DMS 273 (cell line): ENCODE results near the gene PDPK1.
"Not testable (repeated sequence)": the region's sequence is repeated elsewhere in the genome, so short reads cannot be mapped to it uniquely, and the experiment has no call there.

Source experiments
- DNase-seq: peaks from one replicate; lab custom pipeline; 2025; ENCODE audit not compliant: unreplicated experiment; lab: John Stamatoyannopoulos, UW

Gene PDPK1

DNA sequence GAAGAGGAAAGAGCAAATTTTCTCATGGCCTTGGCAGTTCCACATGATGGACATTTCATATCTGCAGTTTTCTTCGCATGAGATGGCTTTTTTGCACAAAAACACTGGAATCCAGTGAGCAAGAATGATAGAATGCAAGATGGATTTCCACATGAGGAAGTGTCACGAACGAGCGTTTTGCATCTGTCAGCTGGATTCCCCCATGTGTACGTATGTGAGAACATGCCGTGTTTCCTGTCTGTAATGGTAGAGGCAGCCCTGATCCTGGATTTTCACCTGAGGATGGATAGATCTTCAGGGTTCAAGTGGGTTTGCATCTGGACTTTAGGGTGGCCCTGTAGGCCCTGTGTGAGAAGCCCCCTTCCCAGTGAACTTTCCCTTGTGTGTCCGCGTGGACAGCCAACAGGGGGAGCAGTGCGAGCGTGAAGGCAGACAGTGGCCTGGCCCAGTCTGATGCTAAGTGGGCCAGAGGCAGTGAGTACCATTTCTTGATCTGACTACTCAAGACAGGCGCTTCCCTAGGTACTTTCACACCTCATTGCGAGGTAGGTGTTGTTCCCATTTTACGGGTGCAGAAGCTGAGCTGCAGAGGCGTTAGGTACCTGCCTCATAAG lies 2.1 kb downstream of the PDPK1 start:
- DNase-seq, result peak; percentile 60

DNA sequence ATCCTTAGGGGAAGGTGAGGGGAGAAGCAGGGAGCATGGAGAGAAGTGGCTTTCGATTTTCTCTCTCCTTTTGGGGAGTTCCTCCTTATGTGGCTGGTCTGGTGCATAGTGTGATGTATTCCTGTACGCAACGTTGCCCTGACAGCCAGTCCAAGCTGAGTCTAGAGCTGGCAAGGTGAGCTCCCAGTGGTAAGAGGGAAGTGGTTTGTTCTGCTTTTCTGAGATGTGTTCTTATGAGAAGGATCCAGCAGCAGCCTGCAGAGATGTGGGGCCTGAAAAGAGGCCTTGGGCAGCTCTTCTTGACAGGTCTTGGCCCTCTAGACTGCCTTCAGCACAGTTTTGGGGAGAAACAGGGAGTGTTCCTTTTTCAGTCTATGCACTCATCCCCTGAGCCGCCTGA lies 3.1 kb downstream of the PDPK1 start:
- not testable (repeated sequence) for DNase-seq

DNA sequence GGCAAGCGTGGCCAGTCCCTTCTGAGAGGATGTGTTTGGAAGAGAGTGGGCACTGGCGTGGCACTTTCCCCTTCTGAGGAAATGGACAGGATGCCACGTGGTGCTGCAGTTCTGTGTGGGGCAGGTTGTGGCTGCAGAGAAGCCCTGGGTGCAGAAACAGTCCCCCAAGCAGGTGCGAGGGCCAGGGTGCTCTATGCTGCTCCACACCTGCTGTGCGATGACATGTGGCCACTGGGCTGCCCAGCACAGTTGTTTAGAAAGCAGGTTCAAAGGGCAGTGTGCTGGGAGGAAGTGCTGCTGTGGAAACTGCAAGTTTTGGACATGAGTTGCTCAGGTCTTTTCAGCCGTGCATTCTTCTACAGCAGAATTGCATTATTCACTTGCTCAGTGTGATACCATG lies 3.6 kb downstream of the PDPK1 start:
- not testable (repeated sequence) for DNase-seq

DNA sequence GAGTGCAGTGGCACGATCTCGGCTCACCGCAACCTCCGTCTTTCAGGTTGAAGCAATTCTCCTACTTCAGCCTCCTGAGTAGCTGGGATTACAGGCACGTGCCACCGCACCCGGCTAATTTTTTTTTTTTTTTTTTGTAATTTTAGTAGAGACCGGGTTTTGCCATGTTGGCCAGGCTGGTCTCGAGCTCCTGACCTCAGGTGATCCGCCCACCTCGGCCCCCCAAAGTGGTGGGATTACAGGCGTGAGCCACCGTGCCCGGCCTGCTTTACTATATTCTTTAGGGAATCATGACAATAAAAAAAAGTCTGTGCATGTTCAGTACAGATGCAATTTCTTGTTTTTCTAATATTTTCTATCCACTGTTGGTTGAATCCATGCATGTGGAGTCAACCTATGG lies 6.0 kb downstream of the PDPK1 start:
- DNase-seq, result not testable (repeated sequence)

DNA sequence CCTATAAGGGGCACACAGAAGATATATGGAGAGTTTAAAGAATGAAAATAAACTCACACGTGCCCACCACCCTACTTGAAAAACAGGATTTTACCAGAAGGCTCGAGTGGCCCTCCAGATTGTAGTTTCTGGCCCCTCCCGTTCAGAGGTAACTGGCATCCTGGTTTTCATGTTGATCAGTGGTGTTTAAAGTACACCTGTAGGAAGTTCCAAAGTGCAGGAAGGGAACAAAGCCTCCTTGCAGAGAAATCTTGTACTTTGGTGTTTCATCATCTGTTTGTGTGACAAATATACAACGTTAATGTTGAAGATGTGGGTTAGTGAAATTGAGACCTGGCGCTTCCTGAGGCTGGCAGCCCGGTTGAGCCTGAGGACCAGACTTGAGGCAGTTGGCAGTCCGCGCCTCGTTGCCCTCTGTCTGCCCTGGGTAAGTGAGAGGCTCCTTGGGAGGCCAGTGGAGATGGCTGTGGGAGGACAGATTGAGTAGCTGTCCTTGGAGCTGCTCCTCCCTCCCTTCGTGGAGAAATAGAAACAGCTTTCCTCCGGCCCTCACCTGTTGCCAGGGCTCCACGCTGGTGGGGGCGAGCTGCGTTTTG lies 12.6 kb downstream of the PDPK1 start:
- DNase-seq, result not testable (repeated sequence)

DNA sequence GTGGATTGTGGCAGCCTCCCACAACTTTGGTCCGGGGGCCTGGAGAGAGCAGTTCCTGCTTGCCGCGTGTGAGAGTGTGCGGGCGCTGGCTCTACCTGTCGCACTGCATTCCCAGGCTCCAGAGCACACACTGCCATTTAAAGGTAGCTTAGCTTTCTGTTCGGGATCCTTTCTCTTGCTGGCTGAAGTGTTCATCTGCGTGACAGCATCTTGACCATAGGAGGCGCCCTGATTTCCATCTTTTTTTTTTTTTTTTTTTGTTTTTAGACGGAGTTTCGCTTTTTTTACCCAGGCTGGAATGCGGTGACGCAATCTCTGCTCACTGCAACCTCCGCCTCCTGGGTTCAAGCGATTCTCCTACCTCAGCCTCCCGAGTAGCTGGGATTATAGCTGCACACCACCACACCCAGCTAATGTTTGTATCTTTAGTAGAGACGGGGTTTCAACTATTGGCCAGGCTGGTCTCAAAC lies 13.6 kb downstream of the PDPK1 start:
- not testable (repeated sequence) for DNase-seq

DNA sequence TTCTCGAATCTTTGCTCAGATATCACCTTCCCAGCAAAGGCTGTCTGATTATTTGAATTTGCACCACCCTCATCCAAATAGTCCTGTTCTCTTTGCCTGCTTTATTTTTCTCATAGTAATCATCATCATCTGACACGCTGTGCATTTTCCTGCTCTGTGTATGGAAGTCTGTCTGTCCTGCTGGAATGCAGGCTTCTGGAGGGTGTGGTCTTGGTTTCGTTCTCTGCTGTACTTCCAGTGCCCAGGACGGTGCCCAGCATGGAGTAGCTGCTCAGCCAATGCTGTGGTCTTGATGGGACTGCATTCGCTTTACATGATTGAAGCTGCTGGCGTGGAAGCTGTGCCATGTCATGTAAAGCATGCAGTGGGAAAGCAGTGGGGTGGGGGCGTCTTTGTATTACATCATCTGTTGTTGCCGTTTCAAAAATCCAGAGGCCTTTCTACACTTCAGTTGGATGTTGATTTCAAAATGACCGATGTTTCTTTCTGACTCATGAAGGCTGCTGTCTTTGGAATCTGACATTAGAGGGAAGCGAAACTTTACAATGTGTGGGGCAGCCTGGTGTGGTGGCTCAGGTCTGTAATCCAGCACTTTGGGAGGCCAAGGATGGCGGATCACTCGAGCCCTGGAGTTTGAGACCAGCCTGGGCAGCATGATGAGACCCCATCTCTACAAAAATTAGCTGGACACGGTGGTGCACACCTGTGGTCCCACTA lies 17.0 kb downstream of the PDPK1 start:
- not testable (repeated sequence) for DNase-seq

DNA sequence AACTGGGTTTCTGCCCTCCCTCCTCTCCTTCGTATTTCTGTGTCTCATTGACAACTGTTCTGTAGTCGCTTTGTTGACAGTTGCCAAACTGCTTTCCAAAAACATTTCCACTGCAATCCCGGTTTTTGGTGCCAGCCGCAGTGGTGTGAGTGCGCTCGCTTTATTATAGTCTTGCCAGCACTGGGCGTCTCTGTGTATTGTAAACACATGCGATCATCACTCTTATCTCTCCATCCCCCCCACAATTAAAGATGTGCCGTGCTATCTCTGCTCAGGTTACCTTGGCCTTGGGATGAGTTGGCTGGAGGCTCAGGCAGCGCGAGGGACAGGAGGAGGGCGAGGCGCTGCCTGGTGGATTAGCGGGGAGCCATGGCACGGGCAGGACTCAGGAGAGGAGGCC lies 19.3 kb downstream of the PDPK1 start:
- not testable (repeated sequence) for DNase-seq

DNA sequence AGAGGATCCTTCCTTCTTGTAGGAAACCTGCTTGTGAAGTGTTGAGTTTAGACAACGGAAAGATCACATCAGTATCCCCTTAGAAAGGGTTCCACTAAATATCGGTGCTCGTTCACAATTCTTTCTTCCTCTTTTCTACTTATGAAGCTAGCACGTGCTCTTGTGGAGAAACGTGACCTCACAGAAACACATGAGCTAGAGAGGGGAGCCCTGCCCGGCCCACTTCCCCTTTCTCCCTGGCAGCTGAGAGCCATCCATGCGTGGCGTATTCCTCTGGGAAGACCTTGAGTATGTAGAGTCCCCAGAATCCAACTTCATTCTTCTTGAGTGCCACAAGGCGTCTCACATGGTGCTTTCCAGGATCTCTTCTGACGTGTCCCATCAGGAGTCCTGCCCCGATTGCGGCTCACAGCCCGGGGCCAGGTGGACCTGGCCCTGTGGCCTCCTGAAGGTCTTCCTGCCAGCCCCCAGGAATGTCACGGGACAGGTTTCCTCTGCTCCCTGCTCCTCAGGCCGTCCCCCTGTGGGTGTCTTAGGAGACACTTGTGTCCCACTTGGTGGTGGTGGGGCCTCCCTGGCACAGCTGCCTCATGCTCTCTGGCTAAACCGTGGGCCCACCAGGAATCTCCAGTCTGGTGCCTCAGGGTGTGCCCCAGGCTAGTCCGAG lies 22.4 kb downstream of the PDPK1 start:
- DNase-seq, result not testable (repeated sequence)

DNA sequence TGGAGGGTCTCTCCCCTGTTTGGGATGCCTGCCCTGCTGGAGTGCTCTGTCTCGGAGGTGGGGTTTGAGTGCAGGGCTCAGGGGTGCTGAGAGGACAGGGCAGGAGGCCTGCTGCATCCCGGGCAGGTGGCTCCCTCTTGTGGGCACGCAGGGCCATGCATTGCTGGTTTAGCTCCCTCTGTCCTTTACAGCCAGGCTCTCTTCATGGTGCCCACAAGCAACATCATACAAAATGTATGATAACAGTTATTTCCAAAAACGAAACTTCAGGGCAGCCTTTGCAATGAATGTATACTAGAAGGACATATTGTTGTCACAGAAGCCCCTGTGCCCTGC lies 22.9 kb downstream of the PDPK1 start:
- not testable (repeated sequence) for DNase-seq

DNA sequence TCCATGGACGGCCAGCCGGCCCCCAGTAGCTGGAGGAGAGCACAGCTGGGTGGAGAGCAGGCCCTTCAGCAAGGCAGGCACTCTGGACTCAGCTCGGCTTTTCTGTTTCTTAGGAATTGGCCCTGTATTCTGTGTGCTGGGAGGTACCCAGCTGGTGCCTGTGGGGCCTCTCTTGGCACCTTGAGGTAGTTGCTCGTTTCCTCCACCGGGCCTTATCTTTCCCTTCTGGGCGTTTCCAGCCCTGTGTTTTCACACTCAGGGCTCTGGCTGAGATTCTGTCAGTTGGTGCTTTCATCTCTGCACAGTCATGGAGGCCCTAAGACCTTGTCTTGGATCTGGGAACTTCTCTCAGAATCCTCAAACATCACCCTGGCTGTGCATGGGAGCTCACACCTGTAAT lies 29.7 kb downstream of the PDPK1 start:
- DNase-seq, result not testable (repeated sequence)

DNA sequence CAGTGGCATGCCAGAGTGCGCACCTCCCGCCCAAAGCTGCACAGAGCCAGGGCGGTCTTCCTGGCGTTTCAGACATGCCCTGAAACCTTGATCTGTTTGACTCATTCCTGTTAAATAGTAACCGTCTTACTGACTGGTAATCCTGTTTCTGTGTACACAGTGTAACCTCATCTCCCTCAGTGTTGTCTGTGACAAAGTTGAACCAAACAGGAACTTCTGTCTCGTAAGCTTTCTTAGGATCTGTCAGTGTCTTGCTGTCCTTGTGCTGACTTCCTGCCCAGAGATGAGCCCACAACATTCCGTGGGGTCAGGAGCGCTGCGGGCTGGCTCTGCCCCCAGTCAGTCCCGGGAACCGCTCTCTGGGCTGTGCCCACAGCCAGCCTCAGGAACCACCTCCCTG lies 30.8 kb downstream of the PDPK1 start:
- DNase-seq, result not testable (repeated sequence)

DNA sequence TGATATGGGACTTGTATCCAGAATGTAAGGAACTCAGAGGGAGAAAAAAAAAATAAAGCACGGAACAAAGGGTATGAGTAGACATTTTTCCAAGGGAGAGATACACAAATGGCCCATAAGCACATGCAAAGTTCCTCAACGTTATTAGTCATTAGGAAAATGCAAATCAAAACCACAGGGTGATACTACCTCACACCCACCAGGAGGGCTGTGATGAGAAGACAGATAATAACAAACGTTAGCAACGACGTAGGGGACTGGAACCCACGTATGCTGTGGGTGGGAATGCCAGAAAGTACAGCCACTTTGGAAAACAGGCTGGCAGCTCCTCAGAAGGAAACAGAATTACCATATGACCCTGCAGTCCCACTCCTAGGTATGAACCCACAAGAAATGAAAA lies 34.9 kb downstream of the PDPK1 start:
- DNase-seq, result not testable (repeated sequence)

DNA sequence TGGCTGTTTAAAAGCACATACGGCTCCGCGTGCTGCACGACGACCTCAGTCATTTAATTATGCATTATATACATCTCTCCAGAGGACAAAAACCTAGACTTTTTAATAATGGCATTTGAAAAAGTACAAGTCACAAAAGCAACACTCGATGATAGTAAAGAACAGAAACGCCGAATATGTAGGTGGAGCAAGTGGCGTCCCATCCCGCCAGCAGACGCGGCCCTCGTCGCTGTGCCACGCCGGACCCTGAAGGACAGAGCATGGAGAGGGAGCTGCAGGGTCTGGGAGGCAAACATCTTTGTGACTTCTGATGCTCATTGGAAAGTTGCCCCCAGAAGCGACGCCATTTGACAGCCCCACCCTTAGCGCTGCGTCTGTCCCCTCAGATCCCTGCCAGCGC lies 38.0 kb downstream of the PDPK1 start:
- not testable (repeated sequence) for DNase-seq

DNA sequence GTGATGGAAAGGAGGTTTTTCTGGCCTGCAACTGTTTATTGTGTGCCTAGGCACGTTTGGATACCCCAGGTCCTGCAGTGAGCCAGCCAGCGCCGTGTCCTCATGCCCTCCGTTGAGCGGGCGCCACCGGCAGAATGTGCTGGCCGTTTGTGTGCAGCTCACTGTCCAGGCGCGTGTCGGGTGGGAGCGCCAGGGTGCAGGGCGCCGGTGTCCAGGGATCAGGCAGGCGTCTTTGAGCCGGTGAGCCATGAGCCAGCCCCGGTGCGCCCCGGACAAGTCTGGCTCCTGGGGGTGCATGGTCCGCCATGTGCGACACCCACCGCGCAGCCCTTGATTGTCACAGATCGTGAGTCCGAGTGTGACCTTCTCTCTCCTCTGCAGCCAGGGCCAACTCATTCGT lies 39.2 kb downstream of the PDPK1 start:
- DNase-seq, result not testable (repeated sequence)

DNA sequence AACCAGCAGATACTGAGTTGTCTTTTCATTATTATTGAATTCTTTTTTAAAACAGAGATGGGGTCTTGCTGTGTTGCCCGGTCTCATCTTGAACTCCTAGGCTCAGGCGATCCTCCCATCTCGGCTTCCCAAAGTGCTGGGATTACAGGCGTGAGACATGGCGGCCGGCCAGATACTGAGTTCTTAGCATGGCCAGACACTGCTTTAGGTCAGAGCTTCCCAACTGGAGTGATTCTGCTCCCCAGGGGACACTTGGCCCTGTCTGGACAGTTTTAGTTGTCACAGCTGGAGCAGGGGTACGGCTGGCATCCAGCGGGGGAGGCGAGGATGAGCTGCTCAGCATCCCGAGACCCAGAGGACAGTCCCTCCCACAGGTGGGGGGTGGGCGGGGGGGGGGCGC lies 41.1 kb downstream of the PDPK1 start:
- DNase-seq, result not testable (repeated sequence)

DNA sequence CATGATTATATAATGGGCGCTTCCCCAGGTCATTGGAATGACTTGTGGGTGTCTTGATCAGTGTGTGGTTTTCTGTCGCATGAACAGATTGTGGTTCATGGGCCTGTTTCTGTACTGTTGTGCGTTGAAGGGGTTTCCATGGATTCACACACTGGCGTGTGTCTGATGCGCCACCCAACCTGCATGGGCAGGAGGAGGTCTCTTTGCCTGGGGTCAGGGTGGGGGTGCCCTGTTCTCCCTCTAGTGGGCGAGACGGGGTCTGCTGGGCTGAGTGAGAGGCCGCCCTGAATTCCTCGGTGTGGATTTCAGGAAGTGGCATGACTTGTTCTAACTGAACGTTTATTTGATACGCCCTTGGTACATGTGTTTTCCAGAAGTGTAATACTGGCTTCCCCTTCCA lies 42.3 kb downstream of the PDPK1 start:
- DNase-seq, result peak; percentile 18

DNA sequence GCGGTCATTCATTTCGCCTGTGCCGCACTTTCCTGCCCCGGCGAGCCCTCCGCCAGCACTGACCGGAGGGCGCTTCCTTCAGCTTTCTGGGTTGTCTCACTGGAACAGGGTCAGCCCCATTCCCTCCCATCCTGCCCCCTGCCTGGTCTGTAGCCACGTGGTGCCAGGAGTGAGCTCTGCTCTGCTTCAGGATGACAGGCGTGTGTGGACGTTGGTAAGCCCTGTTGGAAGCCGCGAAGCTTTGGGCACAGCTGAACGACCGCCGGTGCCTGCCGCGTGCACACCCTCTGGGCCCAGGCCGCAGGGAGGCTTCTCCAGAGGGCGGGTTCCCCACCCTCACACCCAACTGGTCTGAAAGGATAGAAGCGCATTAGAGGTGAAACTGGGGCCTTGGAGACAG lies 43.0 kb downstream of the PDPK1 start:
- DNase-seq, result not testable (repeated sequence)

DNA sequence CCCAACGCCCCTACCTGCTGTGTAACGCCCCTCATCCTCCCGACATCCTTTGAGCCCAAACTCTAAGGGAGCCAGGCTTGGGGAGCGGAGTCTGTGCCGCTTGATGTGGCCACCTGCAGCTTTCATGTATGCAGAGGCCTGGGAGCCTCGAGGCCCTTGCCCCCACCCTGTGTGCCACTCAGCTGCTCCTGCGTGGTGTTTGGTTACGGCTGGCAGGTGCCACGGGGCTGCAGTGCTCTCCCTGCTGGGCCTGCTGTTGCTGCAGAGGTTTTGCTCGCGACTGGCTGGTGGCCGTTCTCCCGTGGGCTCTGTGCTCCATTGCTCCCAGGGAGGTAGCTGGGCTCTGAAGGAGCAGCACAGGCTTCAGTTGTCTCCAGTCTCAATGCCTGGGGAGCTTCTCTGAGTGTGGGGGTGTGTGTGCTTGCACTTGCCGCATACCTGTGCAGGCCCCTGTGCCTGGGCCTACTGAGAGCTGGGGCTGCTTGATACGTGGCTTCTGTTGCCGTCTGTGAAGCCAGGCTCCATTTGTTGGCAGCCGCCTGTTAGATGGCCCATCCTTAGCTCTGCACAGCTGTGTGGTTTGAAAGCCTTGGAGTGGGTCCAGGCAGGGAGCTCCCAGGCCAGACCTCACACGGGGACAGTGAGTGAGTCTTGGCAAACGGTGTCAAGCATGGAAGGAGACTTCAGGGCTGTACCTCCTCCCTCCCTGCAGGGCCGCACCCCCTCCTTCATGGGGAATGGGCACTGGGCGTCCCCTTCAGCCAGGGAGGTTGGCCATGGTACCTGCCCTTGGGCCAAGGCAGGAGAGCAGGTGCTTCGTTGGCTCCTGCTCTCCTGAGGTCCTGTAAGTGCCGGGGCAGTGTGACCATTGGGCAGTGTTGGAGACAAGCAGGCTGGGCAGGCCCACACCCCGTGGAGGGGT lies 47.2 kb downstream of the PDPK1 start:
- peak; percentile 85 for DNase-seq

DNA sequence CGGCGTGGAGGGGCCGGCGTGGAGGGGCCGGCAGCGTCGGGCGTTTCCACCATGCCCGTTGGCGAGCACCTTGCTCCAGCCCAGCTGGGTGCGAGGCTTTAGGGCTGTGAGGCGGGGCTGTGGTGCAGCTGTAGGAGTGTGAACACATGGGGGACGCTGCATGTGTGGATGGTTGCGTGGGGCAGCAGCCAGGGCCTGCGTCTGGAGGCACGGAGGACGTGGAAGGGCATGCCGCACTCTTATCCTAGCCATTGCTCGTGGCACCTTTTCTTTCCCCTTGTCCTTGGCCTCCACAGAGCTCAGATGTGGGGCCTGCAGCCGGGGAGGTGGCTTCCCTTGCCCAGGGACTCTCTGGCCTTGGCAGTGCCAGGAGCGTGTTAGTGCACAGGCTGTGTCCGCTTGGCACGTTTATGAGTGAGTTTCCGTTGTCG lies 47.8 kb downstream of the PDPK1 start:
- no peak for DNase-seq

DNA sequence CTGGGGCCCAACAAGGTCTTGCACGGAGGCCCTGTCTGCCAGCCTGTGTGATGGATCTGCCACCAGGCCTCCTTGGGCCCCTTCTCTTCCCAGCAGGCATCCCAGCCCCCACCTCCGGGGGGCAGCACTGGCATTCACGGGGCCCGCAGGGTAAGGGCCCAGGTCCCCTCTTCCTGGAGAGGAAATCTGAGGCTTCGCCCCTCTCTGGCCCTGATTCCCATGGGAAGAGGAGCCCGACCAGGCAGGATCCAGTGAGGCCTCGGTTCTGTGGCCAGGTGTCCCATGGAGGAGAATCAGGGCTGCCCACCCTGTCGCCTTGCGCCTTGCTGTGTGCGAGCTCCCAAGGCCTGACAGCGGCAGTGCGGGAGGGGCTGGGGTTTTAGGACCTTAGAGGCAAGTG lies 48.4 kb downstream of the PDPK1 start:
- peak; percentile 28 for DNase-seq
